ENCODE data around the gene TAF3. TPM values are rescaled to one million over a fixed set of nuclear protein-coding genes. Genes with fewer than 3 reads are reported as not detected.
"Not testable (repeated sequence)": the region's sequence is repeated elsewhere in the genome, so short reads cannot be mapped to it uniquely, and the experiment has no call there.

Gene TAF3
- total RNA-seq, 2 donors from 2014 or later, result 9.9 to 10.8 TPM

DNA sequence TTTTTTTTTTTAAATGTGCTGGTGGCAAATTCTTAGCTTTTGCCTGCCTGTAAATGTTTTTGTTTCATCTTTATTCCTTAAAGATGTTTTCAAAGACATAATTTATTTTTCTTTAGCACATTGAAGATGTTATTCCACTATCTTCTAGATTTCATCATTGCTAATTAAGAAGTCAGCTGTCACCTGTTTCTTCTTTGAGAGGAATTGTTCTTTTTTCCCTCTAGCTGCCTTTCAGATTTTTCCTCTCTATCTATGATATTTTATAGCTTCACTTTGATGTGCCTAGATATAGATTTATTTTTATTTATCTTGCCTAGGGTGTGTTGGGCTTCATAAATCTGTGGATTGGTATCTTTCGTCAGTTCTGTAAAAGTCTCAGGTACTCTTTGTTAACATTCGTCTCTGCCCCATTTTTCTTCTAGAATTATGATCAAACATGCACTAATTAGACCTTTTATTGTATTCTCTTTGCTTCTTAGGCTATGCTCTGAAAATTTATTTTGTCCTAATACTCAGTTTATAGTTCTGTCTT is 186.2 kb downstream of the TAF3 start:
- intact Hi-C loops (cut with DNase I), result no loop called here

DNA sequence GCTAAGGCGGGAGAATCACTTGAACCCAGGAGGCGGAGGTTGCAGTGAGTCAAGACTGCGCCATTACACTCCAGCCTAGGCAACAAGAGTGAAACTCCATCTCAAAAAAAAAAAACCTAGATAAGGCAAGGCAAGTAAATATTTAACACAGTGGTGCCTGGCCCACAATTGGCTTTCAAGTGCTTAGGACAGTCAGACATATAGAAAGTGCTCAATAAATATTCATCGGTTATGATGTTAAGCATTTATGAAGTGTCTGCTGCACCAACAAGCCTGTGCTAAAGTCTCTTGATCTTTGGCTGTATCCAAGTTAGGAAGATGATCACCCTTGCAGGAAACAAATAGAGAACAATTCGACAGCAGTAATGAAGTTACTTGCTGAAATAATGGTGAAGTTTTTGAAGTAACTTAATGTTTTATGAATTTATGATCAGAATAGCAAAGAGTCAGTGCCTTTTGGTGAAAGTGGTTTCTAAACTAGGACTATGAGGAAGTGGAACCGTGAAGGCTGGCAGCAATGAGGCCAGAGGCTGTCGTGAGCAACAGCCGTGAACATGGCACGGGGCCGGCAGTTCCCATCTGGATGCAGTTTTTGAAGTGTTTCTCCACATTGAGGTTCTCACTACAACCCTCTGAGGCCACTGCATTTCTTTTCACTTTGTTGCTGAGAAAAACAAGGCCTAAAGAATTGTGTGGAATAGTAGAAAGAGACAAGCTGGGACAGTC is 188.1 kb downstream of the TAF3 start:
- DNase-seq (ENCODE audit: low spot score), result no peak
- intact Hi-C loops (cut with DNase I), result no loop called here

More for the DNA sequence above, 186.2 kb downstream of the TAF3 start:
- no peak for DNase-seq (ENCODE audit: low spot score)

DNA sequence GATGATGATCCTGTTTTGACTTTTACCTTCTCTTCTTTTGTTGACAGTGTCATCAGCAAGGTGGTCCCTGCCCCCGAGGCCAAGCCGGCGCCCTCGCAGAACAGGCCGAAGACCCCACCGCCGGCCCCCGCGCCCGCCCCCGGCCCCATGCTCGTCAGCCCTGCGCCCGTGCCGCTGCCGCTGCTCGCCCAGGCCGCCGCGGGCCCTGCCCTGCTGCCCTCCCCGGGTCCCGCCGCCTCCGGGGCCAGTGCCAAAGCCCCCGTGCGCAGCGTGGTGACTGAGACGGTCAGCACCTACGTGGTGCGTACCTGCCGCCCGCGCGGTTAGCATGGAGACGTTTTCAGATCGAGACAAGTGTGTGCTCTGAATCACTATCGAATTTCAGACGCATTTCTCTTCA is 190.7 kb downstream of the TAF3 start:
- intact Hi-C loops (cut with DNase I), result loop anchor here in 1 of 2 donors (1.0 kb wide), 1 partner anchor 44 kb away; no protein-coding TSS in a partner anchor
- no peak for DNase-seq (ENCODE audit: low spot score)

DNA sequence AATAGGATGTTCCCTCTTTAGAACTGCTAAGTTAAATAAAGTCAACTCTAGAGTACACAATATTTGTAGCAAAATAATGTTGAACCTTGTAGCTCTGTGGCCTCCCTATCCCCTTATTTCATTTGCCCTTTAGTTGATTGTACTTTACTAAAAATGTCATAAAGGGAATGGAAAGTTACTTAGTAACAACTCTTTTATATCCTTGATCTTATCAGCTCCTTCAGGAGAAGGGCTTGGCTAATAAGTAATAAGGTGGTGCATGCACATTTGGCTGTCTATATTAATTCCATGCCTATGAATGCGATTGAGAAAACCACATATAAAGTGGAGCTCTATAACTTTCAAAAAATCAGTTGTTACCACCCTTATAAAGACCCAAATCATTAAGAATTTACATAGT is 194.7 kb downstream of the TAF3 start:
- intact Hi-C loops (cut with DNase I), result no loop called here
- DNase-seq (ENCODE audit: low spot score), result no peak

DNA sequence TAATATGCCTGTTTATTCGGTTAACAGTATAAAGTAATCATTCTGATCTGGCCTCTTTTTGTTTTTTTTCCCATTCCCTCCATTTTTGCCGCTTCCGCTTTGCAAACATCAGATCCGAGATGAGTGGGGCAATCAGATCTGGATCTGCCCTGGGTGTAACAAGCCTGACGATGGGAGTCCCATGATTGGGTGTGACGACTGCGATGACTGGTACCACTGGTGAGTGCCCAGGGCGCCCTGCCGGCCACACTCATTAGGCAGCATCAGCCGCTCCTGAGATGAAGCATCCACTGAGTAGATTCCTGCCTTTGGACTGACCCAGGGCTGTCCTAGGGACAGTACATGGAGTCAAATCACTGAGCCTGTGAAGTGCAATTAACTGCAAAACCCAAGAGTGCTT is 195.3 kb downstream of the TAF3 start:
- intact Hi-C loops (cut with DNase I), result no loop called here
- DNase-seq (ENCODE audit: low spot score), result no peak

DNA sequence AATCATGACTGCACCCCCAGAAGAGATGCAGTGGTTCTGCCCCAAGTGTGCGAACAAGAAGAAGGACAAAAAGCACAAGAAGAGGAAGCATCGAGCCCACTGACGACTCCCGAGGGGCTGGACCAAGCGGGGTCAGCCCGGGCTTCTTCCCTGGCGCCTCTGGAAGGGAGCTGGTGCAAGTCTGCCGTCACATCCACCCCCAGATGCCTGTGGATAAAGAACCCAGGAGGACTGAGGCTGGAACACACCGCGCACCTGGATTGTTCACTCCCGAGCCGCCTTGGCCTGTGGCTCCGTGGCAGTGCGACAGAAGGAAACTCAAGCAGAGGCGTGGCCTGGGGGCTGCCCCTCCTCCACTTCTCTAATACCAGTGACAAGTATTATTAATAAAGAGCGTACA is 196.3 kb downstream of the TAF3 start:
- intact Hi-C loops (cut with DNase I), result no loop called here
- DNase-seq (ENCODE audit: low spot score), result no peak

DNA sequence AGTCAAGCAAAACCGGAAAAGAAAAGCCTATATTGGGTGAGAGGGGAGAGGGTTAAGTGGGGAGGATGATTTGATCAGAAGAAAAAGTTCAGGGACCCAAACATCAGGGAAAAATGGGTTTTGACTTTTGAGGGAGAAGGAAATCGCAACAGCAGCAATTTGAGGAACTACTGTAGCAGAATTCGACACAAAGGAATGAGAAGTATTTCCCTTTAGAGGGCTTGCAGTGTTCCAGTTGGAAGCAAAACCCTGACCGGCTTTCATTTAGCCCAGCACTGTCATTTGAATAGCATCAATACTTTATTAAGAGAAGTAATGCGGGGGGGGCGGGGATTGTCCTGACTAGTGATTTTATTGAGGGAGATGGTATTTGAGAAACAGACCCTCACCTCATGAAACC is 199.0 kb downstream of the TAF3 start:
- intact Hi-C loops (cut with DNase I), result no loop called here
- no peak for DNase-seq (ENCODE audit: low spot score)

DNA sequence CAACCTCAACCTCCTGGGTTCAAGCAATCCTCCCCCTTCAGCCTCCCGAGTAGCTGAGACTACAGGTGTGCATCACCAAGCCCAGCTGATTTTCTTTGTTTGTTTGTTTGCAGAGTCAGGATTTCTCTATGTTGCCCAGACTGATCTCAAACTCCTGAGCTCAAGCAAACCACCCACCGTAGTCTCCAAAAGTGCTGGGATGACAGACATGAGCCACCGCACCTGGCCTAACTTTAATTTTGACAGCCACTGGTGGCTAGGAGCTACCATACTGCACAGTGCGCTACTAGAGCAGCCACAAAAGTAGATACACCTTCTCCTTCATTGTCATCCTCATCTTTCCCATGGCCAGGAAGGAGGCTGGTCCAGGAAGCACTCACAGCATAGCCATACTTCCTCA is 205.0 kb downstream of the TAF3 start:
- DNase-seq (ENCODE audit: low spot score), result no peak

DNA sequence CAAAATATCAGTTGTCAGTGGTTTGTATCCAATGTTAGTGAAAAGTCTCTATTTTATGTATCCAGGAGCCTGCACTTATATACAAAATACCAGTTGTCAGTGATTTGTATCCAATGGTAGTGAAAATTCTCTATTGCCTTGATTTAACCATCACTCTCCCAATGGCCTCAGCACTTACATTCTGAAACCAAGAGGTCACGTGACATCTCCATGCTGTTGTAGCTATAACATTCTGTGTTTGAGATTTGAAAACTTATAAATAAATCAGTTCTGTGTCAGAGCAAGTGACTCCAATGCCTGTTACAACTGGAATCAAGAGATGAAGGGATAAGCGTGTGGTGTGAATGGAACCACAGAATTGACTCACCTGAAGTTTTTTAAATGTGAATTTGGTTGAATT is 205.5 kb downstream of the TAF3 start:
- DNase-seq (ENCODE audit: low spot score), result no peak
- intact Hi-C loops (cut with DNase I), result no loop called here

More for the DNA sequence above, 205.0 kb downstream of the TAF3 start:
- intact Hi-C loops (cut with DNase I), result no loop called here

DNA sequence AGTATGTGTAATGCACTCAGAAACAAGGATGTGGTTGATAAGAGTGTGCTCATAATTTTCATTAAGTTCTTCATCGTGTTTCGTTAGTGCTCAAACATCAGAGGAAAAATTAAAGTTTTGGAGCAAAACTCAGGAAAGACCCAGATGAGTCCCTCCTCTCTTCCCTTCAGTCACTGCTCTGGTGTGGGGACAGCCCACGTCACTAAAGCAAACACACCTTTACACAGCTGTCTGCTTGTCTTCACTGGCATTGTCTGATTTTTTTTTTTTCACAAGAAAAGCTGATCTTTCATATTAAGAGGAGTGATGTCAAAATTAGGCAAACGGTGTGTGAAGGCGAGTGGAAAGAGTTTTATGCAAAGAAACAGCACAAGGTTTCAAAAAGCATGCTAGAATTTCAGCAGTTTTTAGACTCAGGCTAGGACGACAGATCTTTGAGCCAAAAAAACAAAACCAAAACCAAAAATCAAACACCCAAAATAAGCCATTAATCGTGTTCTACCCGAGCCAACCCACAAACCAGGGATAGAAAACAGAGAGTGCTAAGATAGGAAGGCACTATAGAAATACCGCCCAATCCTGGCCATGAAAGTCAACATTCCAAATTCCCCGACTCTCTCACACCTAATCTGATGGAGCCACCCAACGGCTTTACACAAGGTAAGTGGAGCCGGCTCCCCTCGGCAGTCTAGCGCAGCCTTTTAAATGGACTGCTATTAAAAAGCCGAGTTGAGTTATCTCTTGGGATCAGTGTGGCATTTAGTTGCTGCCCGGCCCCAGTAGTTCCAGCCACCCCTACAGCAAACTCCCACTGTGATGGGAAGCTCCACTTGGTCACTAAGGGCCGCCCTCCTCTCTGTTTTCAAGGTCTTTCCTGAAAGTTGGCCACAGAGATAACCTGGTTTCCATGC is 208.3 kb downstream of the TAF3 start:
- intact Hi-C loops (cut with DNase I), result no loop called here
- no peak for DNase-seq (ENCODE audit: low spot score)

DNA sequence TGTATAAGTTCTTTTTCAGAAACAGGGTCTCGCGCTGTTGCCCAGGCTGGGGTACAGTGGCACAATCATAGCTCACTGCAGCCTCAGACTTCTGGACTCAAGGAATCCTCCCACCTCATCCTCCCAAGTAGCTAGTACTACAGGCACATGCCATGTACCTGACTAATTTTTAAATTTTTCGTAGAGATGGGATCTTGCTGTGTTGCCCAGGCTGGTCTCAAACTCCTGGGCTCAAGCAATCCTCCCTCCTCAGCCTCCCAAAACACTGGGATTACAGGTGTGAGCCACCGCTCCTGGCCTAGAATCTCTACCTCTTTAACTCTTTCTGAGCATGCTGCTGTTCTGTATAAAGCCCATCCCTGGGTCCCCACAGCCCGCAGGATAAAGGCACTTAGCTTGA is 212.9 kb downstream of the TAF3 start:
- DNase-seq (ENCODE audit: low spot score); intact Hi-C loops (cut with DNase I): not testable (repeated sequence)

DNA sequence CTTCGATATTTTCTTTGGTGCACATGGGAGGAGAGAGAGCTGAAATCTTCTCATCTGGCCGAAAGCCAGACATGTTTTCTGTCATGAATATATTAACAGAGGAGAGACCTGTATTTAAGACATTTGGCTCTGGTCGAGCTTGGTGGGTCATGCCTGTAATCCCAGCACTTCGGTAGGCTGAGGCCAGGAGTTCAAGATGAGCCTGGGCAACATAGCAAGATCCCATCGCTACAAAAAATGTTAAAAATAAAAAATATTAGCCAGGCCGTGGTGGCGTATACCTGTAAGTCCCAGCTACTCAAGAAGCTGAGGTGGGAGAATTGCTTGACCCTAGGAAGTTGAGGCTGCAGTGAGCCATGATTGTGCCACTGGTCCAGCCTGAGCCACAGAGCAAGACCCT is 214.3 kb downstream of the TAF3 start:
- intact Hi-C loops (cut with DNase I), result no loop called here
- DNase-seq (ENCODE audit: low spot score), result no peak

DNA sequence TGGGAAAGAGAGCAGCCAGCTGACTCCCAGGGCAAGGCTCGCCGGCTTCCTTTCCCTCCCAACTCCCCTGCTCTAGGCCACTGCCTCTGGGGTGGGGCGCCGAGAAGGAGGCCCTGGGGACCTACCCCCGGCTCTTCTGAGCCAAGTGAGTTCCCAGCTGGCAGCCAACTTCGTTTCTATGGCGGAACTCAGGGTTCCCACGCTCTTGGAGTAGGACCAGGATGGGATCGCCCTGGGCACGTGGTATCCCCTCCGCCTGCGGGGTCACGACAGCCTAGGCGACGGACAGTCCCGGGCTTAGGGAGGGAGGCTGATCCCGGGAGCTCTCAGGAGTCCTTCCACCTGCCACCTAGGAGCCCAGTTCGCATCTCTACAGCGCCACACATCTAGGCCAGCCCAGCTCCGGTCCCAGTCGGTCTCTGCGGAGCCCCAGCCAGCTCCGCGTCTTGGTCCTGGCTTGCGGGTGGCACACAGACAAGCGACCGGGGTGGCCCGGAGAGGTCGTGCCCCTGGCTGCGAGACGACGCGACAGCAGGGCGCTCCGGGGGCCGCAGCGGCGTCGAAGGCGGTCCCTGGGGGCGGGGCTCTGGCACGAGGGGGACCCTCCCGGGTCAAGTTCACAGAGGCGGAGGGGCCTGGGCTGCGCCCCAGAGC is 215.6 kb downstream of the TAF3 start:
- intact Hi-C loops (cut with DNase I), result no loop called here
- peak; percentile 76 for DNase-seq (ENCODE audit: low spot score)

DNA sequence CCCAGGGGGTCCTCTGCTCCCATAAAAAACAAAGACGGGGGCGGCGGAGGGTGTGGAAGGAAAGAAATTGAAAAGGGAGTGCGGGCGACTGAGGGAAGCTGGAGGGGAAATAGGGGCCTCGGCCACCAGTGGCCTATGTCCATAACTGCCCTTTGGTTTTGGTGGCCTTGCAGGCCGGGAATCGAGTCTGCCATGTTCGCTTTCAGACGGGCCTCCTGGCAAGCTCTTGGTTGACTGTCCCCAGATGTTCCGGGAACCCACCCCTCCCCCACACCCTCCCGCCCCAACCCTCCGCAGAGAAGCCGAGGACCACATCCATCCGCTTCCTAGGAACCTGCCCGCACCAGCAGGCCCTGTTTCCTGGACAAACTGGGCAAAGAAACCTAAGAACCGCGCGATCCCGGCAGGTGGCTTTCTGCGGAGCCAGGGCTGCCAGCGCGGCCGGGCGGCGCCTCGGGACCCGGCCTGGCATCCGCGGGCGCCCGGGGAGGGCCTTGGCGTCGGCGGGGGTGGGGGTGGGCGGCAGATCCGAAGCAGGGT is 216.2 kb downstream of the TAF3 start:
- intact Hi-C loops (cut with DNase I), result no loop called here
- DNase-seq (ENCODE audit: low spot score), result peak; percentile 72

DNA sequence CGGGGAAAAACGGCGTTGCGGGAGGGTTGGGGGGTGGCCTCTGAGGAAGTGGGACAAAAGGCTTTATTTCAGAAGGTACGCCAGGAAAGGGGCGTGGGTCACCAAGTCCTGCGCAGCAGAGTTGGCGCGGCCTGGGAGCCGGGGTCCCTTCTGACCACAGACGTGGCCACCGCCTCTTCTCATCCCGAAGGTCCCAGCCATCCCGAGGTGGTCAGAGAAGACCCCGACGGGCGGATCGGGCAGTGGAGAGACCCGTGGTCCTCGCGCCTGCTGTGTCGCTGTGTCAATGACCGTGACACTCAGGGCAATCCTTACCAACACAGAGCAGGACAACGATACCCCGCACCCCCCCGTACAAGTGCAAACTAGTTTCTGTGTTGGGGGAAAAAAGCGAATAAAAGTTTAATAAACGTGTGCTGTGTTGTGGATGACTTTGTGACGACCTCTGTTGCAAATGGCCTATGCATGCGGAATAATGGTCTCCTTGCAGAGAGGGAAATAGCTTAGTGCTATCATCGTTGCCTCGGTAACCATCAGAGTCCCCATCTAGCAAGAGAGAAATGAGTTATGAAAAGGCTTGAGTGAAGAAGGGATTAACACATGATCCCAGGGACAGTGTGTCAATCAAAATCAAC is 216.8 kb downstream of the TAF3 start:
- intact Hi-C loops (cut with DNase I), result no loop called here
- DNase-seq (ENCODE audit: low spot score), result peak; percentile 71

DNA sequence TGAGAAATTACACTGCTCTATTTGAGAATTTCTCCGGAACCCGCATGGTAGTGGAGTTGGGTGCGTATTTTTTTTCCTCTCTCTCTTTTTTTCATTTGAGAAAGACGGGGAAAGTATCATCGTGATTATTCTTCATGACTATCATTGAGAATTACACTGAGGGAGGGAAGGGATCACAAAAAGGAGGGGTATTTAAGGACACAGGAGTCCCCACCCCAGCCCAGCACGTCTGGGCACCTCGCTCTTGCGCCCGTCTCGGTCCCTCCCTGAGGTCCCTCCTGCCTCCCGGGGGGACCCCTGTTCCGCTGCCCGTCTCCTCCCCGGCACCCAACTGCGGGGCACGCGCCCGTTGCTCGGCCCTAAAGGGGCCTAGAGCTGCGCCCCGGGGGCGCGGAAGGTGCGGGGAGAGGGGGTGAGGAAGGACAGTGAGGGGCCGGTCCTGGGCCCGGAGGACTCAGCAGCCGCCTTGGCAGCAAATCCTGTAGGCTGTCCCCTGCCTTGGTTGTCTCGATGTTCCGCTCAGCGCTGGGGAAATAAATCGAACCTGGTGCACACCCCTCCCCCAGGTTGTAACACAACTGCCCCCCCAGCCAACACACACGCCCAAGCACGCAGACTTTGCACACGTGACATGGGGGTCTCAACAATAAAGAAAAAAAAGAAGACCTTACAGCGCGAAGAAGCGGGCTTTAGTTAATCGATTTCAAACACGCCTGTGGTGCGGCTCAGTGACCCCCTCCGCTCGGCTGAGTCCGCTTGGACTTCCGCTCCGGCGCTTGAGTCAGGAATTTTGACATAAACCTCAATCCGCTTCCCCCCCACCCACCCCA is 217.6 kb downstream of the TAF3 start:
- peak; percentile 67 for DNase-seq (ENCODE audit: low spot score)
- intact Hi-C loops (cut with DNase I), result no loop called here

DNA sequence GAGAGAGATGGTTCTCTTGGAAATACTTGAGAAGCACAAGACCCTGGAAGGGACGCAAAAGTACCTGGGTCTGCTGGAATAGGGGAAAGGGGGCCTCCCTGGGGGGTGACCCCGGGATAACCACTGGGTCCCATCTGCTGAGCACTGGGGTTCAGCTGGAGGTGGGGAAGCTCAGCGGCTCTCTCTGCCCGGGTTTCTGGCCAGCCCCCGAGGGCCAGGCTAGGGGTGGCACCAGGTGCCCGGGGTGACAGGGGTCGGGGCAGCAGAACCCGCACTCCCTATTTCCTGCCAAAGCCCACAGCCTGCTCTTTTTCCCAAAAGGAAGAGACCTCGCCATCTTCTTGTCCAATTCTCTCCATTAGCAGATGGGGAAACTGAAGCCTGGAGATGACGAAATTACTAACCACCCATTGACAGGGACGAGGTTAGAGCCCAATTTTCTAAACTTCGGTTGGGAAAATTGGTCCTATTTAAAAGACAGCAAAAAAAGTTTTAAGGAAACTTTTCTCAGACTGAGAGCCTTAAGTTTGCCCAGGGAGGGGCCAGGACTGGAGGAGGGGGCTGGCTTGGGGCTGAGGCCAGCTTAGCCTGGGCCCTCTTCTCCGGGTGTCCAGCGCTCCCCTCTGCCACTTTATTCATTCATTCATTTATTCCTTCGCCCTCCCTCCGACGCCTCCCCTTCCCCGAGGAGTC is 218.3 kb downstream of the TAF3 start:
- intact Hi-C loops (cut with DNase I), result no loop called here
- DNase-seq (ENCODE audit: low spot score), result peak; percentile 55

All from posterior vena cava (tissue), 2 donors.